ENCODE measurements around the gene PDE9A.
"Not testable (repeated sequence)": the region's sequence is repeated elsewhere in the genome, so short reads cannot be mapped to it uniquely, and the experiment has no call there.

PDE9A gene

GRCh38 chr21:42653231-42654061 lies at the start of gene PDE9A:
TSS of gene PDE9A (plus strand) at chr21:42653621. CDS start at chr21:42653815, 194 bp downstream.
- DNase-seq (ENCODE audit: low spot score), result no peak

GRCh38 chr21:42607102-42607501 lies 46.3 kb upstream of the PDE9A start:
- no peak for DNase-seq (ENCODE audit: low spot score)

- DNase-seq (ENCODE audit: low spot score), result no peak
These were observed 45.8 kb upstream of the PDE9A start for GRCh38 chr21:42607525-42608102.

- DNase-seq (ENCODE audit: low spot score), result no peak
These were observed 45.0 kb upstream of the PDE9A start for GRCh38 chr21:42608446-42608845.

- no peak for DNase-seq (ENCODE audit: low spot score)
These were observed 43.6 kb upstream of the PDE9A start for GRCh38 chr21:42609811-42610210.

DNA sequence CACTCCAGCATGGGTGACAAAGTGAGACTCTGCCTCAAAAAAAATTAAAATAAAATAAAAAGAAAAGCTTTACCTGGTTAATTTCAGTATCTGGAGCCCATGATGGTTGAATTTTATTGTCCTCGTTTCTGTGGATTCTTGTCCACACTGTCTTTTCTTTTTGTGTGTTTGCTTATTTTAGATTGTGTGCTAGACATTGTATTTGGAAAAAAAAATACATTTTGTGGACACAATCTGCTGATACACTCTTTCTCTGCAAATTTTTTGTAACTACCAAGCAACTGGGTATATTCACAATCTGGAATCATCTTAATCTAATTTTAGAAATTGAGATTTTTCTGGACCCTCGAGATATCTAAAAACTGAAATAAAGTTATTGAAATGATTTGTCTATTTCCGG lies 41.6 kb upstream of the PDE9A start:
- DNase-seq (ENCODE audit: low spot score), result no peak

GRCh38 chr21:42612390-42612789 lies 41.0 kb upstream of the PDE9A start:
- DNase-seq (ENCODE audit: low spot score), result no peak

DNA sequence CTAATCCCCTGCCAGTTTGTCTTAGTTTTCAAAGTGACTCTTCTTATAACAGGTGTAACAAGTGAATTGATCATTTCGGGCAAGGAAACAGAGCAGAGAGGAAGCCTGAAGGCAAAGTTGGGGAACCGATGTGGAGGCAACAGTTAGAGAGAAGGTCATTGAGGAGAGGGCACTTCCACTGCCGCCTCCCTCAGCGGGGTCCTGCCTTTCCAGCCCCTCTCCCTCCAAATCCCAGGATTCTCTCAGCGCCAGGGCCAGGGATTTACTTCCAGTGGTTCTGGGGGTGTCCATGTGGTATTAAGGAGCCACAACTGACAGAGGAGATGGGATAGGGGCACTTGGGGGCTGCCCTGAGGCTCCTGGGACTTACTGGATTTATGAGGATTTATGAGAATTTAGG lies 39.7 kb upstream of the PDE9A start:
- DNase-seq (ENCODE audit: low spot score), result no peak

DNA sequence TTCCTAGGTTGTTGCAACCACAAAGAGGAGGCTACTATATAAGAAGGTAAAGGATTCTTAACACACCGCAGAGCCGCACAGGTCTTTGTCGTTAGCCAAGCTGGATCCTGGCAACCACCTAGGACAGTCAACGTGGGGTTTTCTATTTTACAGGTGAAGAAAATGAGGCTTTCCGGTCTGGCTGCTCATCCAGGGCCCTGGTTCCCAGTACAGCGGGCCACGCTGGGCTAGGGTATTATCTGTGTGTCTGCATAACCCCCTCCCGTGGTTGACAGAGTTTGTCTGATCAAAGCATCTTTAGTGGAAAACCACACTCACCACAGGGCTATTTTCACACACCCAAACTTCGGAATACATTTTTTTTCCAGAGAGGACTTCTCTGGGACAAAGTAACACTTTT lies 39.0 kb upstream of the PDE9A start:
- no peak for DNase-seq (ENCODE audit: low spot score)

DNA sequence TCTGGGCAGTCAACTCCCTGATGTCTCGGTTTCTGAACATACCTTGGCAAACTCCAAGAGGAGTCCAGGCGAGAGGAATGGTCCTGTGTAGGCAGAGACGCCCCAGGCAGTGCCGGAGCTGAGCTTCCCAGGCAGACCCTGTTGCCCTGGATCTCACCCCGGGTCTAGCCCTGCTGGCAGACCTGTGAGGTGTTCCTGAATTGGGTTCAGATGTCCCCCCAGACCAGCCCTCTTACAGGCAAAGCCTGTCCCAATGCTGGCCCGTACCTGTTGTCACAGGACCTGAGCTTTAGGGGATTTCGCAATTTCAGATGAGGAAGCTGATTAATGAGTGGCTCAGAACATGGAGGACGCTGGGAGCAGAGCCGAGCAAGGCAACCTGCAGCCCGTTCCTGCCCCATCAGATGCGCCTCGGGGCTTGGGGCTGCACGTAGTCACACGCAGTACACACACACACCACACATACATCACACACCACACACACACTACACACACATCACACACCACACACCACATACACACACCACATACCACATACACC lies 38.5 kb upstream of the PDE9A start:
- DNase-seq (ENCODE audit: low spot score), result no peak

DNA sequence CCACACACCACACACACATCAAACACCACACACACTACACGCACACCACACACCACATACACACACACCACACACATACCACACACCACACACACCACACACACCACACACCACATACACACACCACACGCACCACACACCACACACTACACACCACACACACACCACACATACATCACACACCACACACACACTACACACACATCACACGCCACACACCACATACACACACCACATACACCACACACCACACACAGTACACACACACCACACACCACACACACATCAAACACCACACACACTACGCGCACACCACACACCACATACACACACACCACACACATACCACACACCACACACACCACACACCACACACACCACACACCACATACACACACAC lies 38.0 kb upstream of the PDE9A start:
- not testable (repeated sequence) for DNase-seq (ENCODE audit: low spot score)

- DNase-seq (ENCODE audit: low spot score), result no peak
These were observed 37.5 kb upstream of the PDE9A start for GRCh38 chr21:42615924-42616323.

GRCh38 chr21:42616446-42616845 lies 37.0 kb upstream of the PDE9A start:
- no peak for DNase-seq (ENCODE audit: low spot score)

DNA sequence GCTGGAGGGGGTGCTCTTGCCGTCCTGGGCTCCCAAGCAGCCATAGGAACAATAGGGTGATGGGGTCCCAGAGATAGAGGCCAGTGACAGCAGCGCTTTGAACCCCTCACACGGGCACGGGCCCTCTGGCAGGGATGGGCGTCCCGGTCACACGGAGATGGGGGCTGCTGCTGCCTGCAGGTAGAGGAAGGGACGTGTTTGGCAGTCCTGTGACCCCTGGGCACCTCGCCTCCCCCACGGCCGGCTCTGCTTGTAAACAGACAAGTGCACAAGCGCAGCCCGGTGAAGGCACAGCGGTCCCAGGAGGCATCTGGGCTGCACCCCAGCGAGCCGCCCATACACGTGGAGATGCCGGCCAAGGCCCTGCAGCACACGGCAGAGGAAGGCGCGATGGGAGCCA lies 36.5 kb upstream of the PDE9A start:
- DNase-seq (ENCODE audit: low spot score), result no peak

- no peak for DNase-seq (ENCODE audit: low spot score)
These were observed 35.9 kb upstream of the PDE9A start for GRCh38 chr21:42617486-42617885.

GRCh38 chr21:42618707-42619102 lies 34.7 kb upstream of the PDE9A start:
- no peak for DNase-seq (ENCODE audit: low spot score)

- DNase-seq (ENCODE audit: low spot score), result no peak
These were observed 34.3 kb upstream of the PDE9A start for GRCh38 chr21:42619166-42619565.

GRCh38 chr21:42619841-42620240 lies 33.6 kb upstream of the PDE9A start:
- no peak for DNase-seq (ENCODE audit: low spot score)

- DNase-seq (ENCODE audit: low spot score), result peak; percentile 41
These were observed 32.1 kb upstream of the PDE9A start for GRCh38 chr21:42621166-42621818.

DNA sequence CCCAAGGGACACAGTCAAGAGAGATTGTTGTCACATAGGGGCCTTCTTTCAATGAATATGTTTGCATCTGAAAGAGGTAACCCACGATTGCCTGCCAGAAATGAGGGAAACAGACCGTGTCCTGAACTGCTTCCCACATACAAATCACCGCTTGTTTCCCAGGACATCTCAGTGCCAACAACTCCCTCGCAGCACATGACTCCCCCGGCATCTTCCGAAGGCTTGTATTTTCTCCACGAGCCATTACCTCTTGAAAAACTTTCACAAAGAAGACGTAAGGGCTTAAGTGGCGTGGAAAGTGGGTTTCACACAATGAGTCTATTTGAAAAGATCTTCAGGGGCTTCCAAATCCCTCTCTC lies 31.6 kb upstream of the PDE9A start:
- DNase-seq (ENCODE audit: low spot score), result peak; percentile 39

DNA sequence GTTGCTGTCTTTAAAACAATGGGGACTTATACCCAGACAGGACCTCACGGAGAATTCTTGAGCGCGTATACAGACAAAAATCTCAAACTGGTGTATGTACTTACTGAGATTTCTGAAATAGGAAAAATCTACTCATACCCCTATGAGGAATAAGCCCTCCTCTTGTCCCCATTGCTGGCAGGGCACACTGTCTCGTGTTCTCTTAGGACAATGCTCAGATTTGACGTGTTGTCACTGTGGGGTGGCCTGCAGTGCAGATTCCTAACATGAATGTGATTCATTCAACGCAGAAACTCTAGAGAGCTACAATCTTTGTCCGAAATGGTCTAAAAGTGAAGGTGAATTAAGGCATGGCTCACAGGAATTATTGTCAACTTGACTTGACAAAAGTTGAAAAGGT lies 31.1 kb upstream of the PDE9A start:
- no peak for DNase-seq (ENCODE audit: low spot score)

DNA sequence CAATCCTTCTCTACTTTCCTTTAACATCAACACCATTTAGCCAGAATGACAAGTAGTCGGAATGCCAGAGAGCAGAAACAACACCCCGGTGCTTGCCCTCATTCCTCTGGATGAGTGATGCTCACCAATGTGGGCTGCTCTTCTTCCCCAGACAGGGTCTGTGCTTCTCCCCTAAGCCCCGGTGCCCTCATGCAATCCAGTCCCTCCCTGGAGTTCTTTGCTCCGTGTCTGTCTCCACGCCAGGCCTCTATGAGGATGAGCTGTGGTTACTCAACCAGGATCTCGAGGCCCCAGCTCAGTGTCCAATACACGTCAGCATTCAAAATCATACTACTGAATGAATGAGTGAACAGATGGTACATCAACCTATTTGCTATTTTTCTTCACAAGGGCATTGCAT lies 29.7 kb upstream of the PDE9A start:
- DNase-seq (ENCODE audit: low spot score), result no peak

All from COLO829 (cell line).